GM23248 (cell line): ENCODE measurements around the gene MYO1D. TPM values are rescaled to one million over a fixed set of nuclear protein-coding genes. Genes with fewer than 3 reads are reported as not detected.

Experiments used
- DNase-seq: peaks from one replicate; pipeline ENCODE4 v3.0.0-alpha.2; 2015
- H2AFZ ChIP-seq: fragments of 200-600 bp; sonication (generic); 2 replicates; pipeline ENCODE4 v1.6.1; 2016; ENCODE audit warnings: antibody characterized with exemption
- H3F3A ChIP-seq: fragments of 200-600 bp; sonication (generic); 2 replicates; pipeline ENCODE4 v1.6.1; 2016; ENCODE audit warnings: mild to moderate bottlenecking, antibody characterized with exemption, mixed run types; ENCODE audit not compliant: insufficient read depth
- H3K27ac ChIP-seq: fragments of 200-600 bp; sonication (generic); 2 replicates; pipeline ENCODE4 v1.5.1; 2016; ENCODE audit warnings: mild to moderate bottlenecking
- H3K27me3 ChIP-seq: fragments of 200-600 bp; sonication (generic); replicated peaks from 2 replicates; pipeline ENCODE4 v1.6.1; 2016; ENCODE audit warnings: mild to moderate bottlenecking; ENCODE audit not compliant: insufficient read depth
- H3K36me3 ChIP-seq: fragments of 200-600 bp; sonication (generic); 2 replicates; pipeline ENCODE4 v1.6.1; 2016; ENCODE audit warnings: low read depth, mild to moderate bottlenecking
- H3K4me1 ChIP-seq: fragments of 200-600 bp; sonication (generic); 2 replicates; pipeline ENCODE4 v1.6.1; 2016; ENCODE audit warnings: mild to moderate bottlenecking; ENCODE audit not compliant: insufficient read depth
- H3K4me2 ChIP-seq: fragments of 200-600 bp; sonication (generic); one replicate; pipeline ENCODE4 v1.6.1; 2016; ENCODE audit warnings: mild to moderate bottlenecking; ENCODE audit not compliant: unreplicated experiment
- H3K4me3 ChIP-seq: fragments of 200-600 bp; sonication (generic); 2 replicates; pipeline ENCODE4 v1.5.1; 2016; ENCODE audit warnings: mild to moderate bottlenecking
- H3K79me2 ChIP-seq: fragments of 200-600 bp; sonication (generic); 2 replicates; pipeline ENCODE4 v1.6.1; 2016; ENCODE audit warnings: mild to moderate bottlenecking; ENCODE audit not compliant: insufficient read depth
- H3K9ac ChIP-seq: fragments of 200-600 bp; sonication (generic); 2 replicates; pipeline ENCODE4 v1.6.1; 2016; ENCODE audit warnings: mild to moderate bottlenecking
- H3K9me2 ChIP-seq: fragments of 200-600 bp; sonication (generic); 2 replicates; pipeline ENCODE4 v1.6.1; 2016; ENCODE audit warnings: mixed run types, mild to moderate bottlenecking, moderate library complexity; ENCODE audit not compliant: insufficient read depth
- H3K9me3 ChIP-seq: fragments of 200-600 bp; sonication (generic); one replicate; pipeline ENCODE4 v1.6.1; 2017; ENCODE audit warnings: low read depth
- H4K20me1 ChIP-seq: fragments of 200-600 bp; sonication (generic); 2 replicates; pipeline ENCODE4 v1.6.0; 2016; ENCODE audit not compliant: insufficient read depth
- EZH2 ChIP-seq: fragments of 200-600 bp; sonication (generic); IDR thresholded peaks from 2 replicates; pipeline ENCODE4 v1.6.1; 2018; ENCODE audit warnings: antibody characterized with exemption, mild to moderate bottlenecking; ENCODE audit not compliant: insufficient read depth, poor library complexity, severe bottlenecking
- EZH2phosphoT487 ChIP-seq: fragments of 200-600 bp; sonication (generic); IDR thresholded peaks from 2 replicates; pipeline ENCODE4 v1.6.1; 2018; ENCODE audit warnings: antibody characterized with exemption, moderate library complexity, mild to moderate bottlenecking, low read depth; ENCODE audit not compliant: insufficient read depth
- WGBS, 2 experiments: methylation state at CpG; one replicate each; pipeline ENCODE4 v1.1.6; 2015 to 2017; ENCODE audit warnings: low lambda C conversion rate in 2 of 2, low coverage in 1 of 2; ENCODE audit errors: missing lambda C conversion rate in 2 of 2; 5-methylcytosine and 5-hydroxymethylcytosine counted together
- in situ Hi-C: fragments of 300-500 bp; cut with MboI; formaldehyde crosslinking; loops from 2 replicates; pipeline ENCODE4 v1.15.0; 2020
- polyA plus RNA-seq: library from polyadenylated mRNA; unstranded; fragments of >200 nt; fragmentation: Nextera tagmentation; extraction: Ambion mirVana; gene quantifications from 2 replicates; pipeline ENCODE4 v1.2.1, GENCODE V29; 2016
- total RNA-seq: library from RNA; depleted of rRNA; stranded (reverse); fragments of >200 nt; shearing (Covaris generic); gene quantifications from 2 replicates; pipeline ENCODE4 v1.2.3, GENCODE V29; 2014

Gene MYO1D
- total and polyA plus RNA-seq, 2 experiments from 2014 or later, result 54.1 to 99.5 TPM

GRCh38 chr17:32873114-32873513, 3.8 kb downstream of the MYO1D start:
- no peak for DNase-seq
- Histone ChIP-seq H3K4me1 (peaks cover 65% of the 10 kb centered on the region), H3K27me3 (no peaks in the 10 kb centered on the region), H3K79me2 (peaks cover 68% of the 10 kb centered on the region), H3K9me2 (no peaks in the 10 kb centered on the region), H3K27ac (no peak overlapping the region), H3F3A (peaks cover 56% of the 10 kb centered on the region), H3K9ac (no peak overlapping the region), H3K4me3 (no peak overlapping the region), H3K9me3 (no peaks in the 10 kb centered on the region), H3K36me3 (no peaks in the 10 kb centered on the region), H2AFZ (no peak overlapping the region), H3K4me2 (no peak overlapping the region), H4K20me1 (no peaks in the 10 kb centered on the region)
- 48 to 75% methylated on average over 1 of the region's 1 CpG for WGBS, 2 experiments
- TF ChIP-seq EZH2, result no peak
- no peak for TF ChIP-seq EZH2phosphoT487
- in situ Hi-C loops, result no loop called here

DNA sequence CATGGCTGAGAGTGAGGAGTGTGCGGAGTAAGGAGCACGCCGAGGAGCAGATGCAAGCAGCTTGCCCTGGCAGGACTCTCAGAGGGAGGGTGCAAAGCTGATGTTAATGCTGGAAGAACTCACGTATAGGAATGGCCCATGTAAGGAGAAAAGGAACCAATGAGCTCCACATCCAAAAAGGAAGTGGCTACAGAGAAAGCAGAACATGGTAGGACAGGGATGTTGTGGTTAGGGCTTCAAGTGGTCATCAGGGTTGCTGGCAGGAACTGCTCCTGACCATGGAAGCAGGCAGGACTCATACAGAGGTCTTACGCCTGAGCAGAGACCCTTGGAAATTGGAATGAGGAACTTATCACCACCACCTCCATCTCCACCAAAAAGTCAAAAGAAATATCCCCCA, 5.2 kb downstream of the MYO1D start:
- WGBS, 2 experiments, result 43 to 57% methylated on average over 5 of the region's 5 CpGs
- H4K20me1 ChIP-seq, result no peaks in the 10 kb centered on the region
- peaks cover 81% of the 10 kb centered on the region for H3K79me2 ChIP-seq
- peak overlapping the region; percentile 55 for H3K4me2 ChIP-seq
- TF ChIP-seq EZH2 (no peak), EZH2phosphoT487 (no peak)
- H3F3A ChIP-seq, result peaks cover 52% of the 10 kb centered on the region
- no peaks in the 10 kb centered on the region for H3K9me3 ChIP-seq
- in situ Hi-C loops, result no loop called here
- H3K9me2 ChIP-seq, result no peaks in the 10 kb centered on the region
- H3K4me3 ChIP-seq, result peak overlapping the region; percentile 46; the same call in 1 of the 2 replicates
- peak overlapping the region; percentile 50 for H3K9ac ChIP-seq
- DNase-seq, result peak; percentile 28
- no peak overlapping the region for H2AFZ ChIP-seq
- H3K27ac ChIP-seq, result peak overlapping the region; percentile 80
- H3K27me3 ChIP-seq, result no peaks in the 10 kb centered on the region
- peaks cover 59% of the 10 kb centered on the region for H3K4me1 ChIP-seq
- H3K36me3 ChIP-seq, result no peaks in the 10 kb centered on the region

- Histone ChIP-seq H3K79me2 (peaks cover 84% of the 10 kb centered on the region), H3K4me1 (peaks cover 64% of the 10 kb centered on the region), H3K36me3 (no peaks in the 10 kb centered on the region), H3K9me3 (no peaks in the 10 kb centered on the region), H3K27me3 (no peaks in the 10 kb centered on the region), H3K4me3 (peak overlapping the region; percentile 54), H3F3A (peaks cover 51% of the 10 kb centered on the region), H3K9me2 (no peaks in the 10 kb centered on the region), H3K27ac (peak overlapping the region; percentile 80), H3K9ac (peak overlapping the region; percentile 50), H3K4me2 (peak overlapping the region; percentile 55), H2AFZ (no peak overlapping the region), H4K20me1 (no peaks in the 10 kb centered on the region)
- DNase-seq, result peak; percentile 89
- WGBS, 2 experiments, result 4 to 13% methylated on average over 1 of the region's 1 CpG
- in situ Hi-C loops, result no loop called here
- TF ChIP-seq EZH2, result no peak
- 0 out of 2 replicates have a peak, but pooled peaks have one; percentile 38 for TF ChIP-seq EZH2phosphoT487
These were observed 6.0 kb downstream of the MYO1D start for GRCh38 chr17:32870969-32871368.

DNA sequence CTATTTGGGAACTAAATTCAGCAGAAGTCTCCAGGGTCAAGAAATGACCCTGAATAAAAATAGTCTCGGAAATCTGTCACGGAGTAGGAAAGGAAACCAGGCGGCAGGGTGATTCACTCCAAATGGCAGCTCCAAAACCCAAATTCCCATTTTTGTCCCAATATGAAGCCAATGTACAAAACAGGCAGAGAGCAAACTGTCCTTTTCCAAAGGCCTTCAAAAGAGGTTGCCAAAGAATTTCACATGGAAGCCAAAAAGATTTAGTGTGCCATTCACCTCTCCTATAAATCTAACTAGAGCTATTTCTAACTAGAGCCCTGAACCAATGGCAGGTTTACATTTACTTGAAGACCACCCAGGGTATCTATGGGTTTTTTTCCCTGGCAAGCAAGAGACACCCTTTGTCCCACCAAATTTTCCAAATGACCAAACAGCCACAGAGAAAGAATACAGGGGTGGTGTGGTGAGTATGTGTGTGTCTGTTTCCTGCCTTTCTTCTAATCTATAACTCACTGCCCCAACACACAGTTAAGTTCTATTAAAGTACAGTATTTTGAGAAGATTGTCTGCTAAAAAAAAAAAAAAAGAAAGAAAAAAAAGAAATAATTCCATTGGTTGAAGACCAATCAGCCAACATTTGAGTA, 6.8 kb downstream of the MYO1D start:
- Histone ChIP-seq H3K4me2 (peak overlapping the region; percentile 55), H3K9me3 (no peaks in the 10 kb centered on the region), H3K27ac (peak overlapping the region; percentile 80), H3K4me1 (peaks cover 60% of the 10 kb centered on the region), H3K9me2 (no peaks in the 10 kb centered on the region), H2AFZ (peak overlapping the region; percentile 22; the same call in 1 of the 2 replicates), H3K9ac (peak overlapping the region; percentile 38), H4K20me1 (no peaks in the 10 kb centered on the region), H3K79me2 (peaks cover 84% of the 10 kb centered on the region), H3K4me3 (peak overlapping the region; percentile 54), H3F3A (peaks cover 43% of the 10 kb centered on the region), H3K36me3 (no peaks in the 10 kb centered on the region), H3K27me3 (no peaks in the 10 kb centered on the region)
- in situ Hi-C loops, result no loop called here
- peak; percentile 71 for DNase-seq
- TF ChIP-seq EZH2, result no peak
- no peak for TF ChIP-seq EZH2phosphoT487
- 0 to 2% methylated on average over 3 of the region's 3 CpGs for WGBS, 2 experiments
